CD4-positive, alpha-beta T cell treated with Interleukin-15 for 4 hours (primary cell): ENCODE results near the gene SIL1.
"Not testable (repeated sequence)": the region's sequence is repeated elsewhere in the genome, so short reads cannot be mapped to it uniquely, and the experiment has no call there.

Experiments
- DNase-seq: peaks from one replicate; pipeline ENCODE4 v3.0.0-alpha.2; 2020; ENCODE audit warnings: low spot score

The SIL1 gene

GRCh38 chr5:139021346-139021745, 176.8 kb downstream of the SIL1 start:
- DNase-seq = no peak

- DNase-seq = no peak
These were observed 178.3 kb downstream of the SIL1 start for GRCh38 chr5:139019880-139020279.

- no peak for DNase-seq
These were observed 179.0 kb downstream of the SIL1 start for GRCh38 chr5:139019211-139019610.

- no peak for DNase-seq
These were observed 180.5 kb downstream of the SIL1 start for GRCh38 chr5:139017624-139018023.

GRCh38 chr5:139016186-139016585, 182.0 kb downstream of the SIL1 start:
- no peak for DNase-seq

- DNase-seq = no peak
These were observed 183.4 kb downstream of the SIL1 start for GRCh38 chr5:139014726-139015125.

GRCh38 chr5:139012176-139012575, 186.0 kb downstream of the SIL1 start:
- no peak for DNase-seq

GRCh38 chr5:139011156-139011555, 187.0 kb downstream of the SIL1 start:
- DNase-seq = not testable (repeated sequence)

- DNase-seq = no peak
These were observed 193.5 kb downstream of the SIL1 start for GRCh38 chr5:139004374-139005307.

- no peak for DNase-seq
These were observed 198.5 kb downstream of the SIL1 start for GRCh38 chr5:138999674-139000073.

GRCh38 chr5:138998521-138998920, 199.6 kb downstream of the SIL1 start:
- no peak for DNase-seq

GRCh38 chr5:138996120-138996519, 202.0 kb downstream of the SIL1 start:
- DNase-seq = no peak

- no peak for DNase-seq
These were observed 207.1 kb downstream of the SIL1 start for GRCh38 chr5:138990986-138991590.

- DNase-seq = no peak
These were observed 208.4 kb downstream of the SIL1 start for GRCh38 chr5:138989720-138990119.

- DNase-seq = no peak
These were observed 211.9 kb downstream of the SIL1 start for GRCh38 chr5:138986186-138986800.

GRCh38 chr5:138985683-138986082, 212.5 kb downstream of the SIL1 start:
- no peak for DNase-seq

- DNase-seq = no peak
These were observed 212.9 kb downstream of the SIL1 start for GRCh38 chr5:138985256-138985655.

GRCh38 chr5:138983984-138984383, 214.2 kb downstream of the SIL1 start:
- no peak for DNase-seq

GRCh38 chr5:138981586-138981985, 216.6 kb downstream of the SIL1 start:
- DNase-seq = peak; percentile 10

GRCh38 chr5:138981131-138981530, 217.0 kb downstream of the SIL1 start:
- no peak for DNase-seq

GRCh38 chr5:138980441-138980840, 217.7 kb downstream of the SIL1 start:
- DNase-seq = no peak

GRCh38 chr5:138979684-138980280, 218.4 kb downstream of the SIL1 start:
- DNase-seq = peak; percentile 25

GRCh38 chr5:138978581-138978980, 219.6 kb downstream of the SIL1 start:
- DNase-seq = no peak
